HEK293 (cell line): ENCODE results near the gene PTGDR.

Source experiments
- CTCF ChIA-PET: fragments of 350-600 bp; formaldehyde crosslinking; extraction: SDS; loops from one replicate; lab custom pipeline; 2021; ENCODE audit warnings: antibody characterized with exemption; lab: Yijun Ruan, JAX
- POLR2A ChIA-PET: fragments of 300-600 bp; formaldehyde crosslinking; extraction: SDS; loops from one replicate; lab custom pipeline; 2020; ENCODE audit warnings: antibody characterized with exemption, inconsistent platforms; lab: Yijun Ruan, JAX
- H3K27ac ChIP-seq: fragments of 200-500 bp; sonication (Bioruptor generic); 2 replicates; pipeline ENCODE4 v1.5.1; 2014; ENCODE audit warnings: low read depth, low read length, control low read depth, inconsistent platforms; ENCODE audit errors: extremely low read depth
- H3K36me3 ChIP-seq, 2 experiments: fragments of 200-500 bp in 1 of 2; sonication (Bioruptor generic) in 1 of 2; 1 replicate in 1 of 2; 2 replicates in 1 of 2; pipeline ENCODE4 v1.5.1; 2014 to 2017; ENCODE audit warnings: inconsistent platforms in 2 of 2, low read length in 2 of 2; ENCODE audit not compliant: control insufficient read depth in 2 of 2, insufficient read depth in 1 of 2
- H3K4me1 ChIP-seq: fragments of 200-500 bp; sonication (Bioruptor generic); 2 replicates; pipeline ENCODE4 v1.5.1; 2014; ENCODE audit warnings: mild to moderate bottlenecking, low read length, inconsistent platforms; ENCODE audit not compliant: control insufficient read depth, insufficient read depth
- H3K4me3 ChIP-seq: 2 replicates; pipeline ENCODE4 v1.5.1; 2011; ENCODE audit warnings: low read depth, mild to moderate bottlenecking, control low read depth, low read length, moderate library complexity
- H3K9me3 ChIP-seq: fragments of 200-500 bp; sonication (Bioruptor generic); 2 replicates; pipeline ENCODE4 v1.5.1; 2014; ENCODE audit warnings: low read depth, low read length, inconsistent platforms; ENCODE audit not compliant: control insufficient read depth, insufficient read depth
- KLF8 ChIP-seq: fragments of 450-650 bp; formaldehyde crosslinking; IDR thresholded peaks from 2 replicates; pipeline ENCODE4 v1.5.1; 2016; ENCODE audit warnings: missing biosample characterization, missing genetic modification characterization
- MEIS1 ChIP-seq: sonication (generic); formaldehyde crosslinking; IDR thresholded peaks from 2 replicates; pipeline ENCODE4 v1.8.1; 2022; ENCODE audit warnings: missing genetic modification reagents, mild to moderate bottlenecking, borderline replicate concordance
- SCRT1 ChIP-seq: fragments of 450-650 bp; formaldehyde crosslinking; IDR thresholded peaks from 2 replicates; pipeline ENCODE4 v1.5.1; 2016; ENCODE audit warnings: missing biosample characterization, missing genetic modification characterization, borderline replicate concordance
- ZBTB21 ChIP-seq: fragments of 450-650 bp; formaldehyde crosslinking; IDR thresholded peaks from 2 replicates; pipeline ENCODE4 v1.5.1; 2017; ENCODE audit warnings: missing biosample characterization, missing genetic modification characterization
- ZBTB48 ChIP-seq: fragments of 450-650 bp; formaldehyde crosslinking; IDR thresholded peaks from 2 replicates; pipeline ENCODE4 v1.5.1; 2016; ENCODE audit warnings: missing biosample characterization, missing genetic modification characterization
- ZNF112 ChIP-seq: fragments of 450-650 bp; formaldehyde crosslinking; IDR thresholded peaks from 2 replicates; pipeline ENCODE4 v1.5.0; 2017; ENCODE audit warnings: missing biosample characterization, missing genetic modification characterization
- ZNF133 ChIP-seq: fragments of 450-650 bp; formaldehyde crosslinking; IDR thresholded peaks from 2 replicates; pipeline ENCODE4 v1.5.1; 2016; ENCODE audit warnings: missing biosample characterization, missing genetic modification characterization
- ZNF202 ChIP-seq: fragments of 450-650 bp; formaldehyde crosslinking; IDR thresholded peaks from 2 replicates; pipeline ENCODE4 v1.5.1; 2016; ENCODE audit warnings: missing biosample characterization, missing genetic modification characterization, borderline replicate concordance
- ZNF274 ChIP-seq, 2 experiments: fragments of 200-500 bp in 1 of 2; fragments of 450-650 bp in 1 of 2; sonication (Bioruptor generic) in 1 of 2; formaldehyde crosslinking in 1 of 2; IDR thresholded peaks; 2 replicates each; pipeline versions ENCODE4 v1.5.1 to v1.6.1; 2014 to 2016; ENCODE audit warnings: borderline replicate concordance in 1 of 2, inconsistent platforms in 1 of 2, low read length in 1 of 2, missing biosample characterization in 1 of 2, missing genetic modification characterization in 1 of 2
- ZNF311 ChIP-seq: fragments of 450-650 bp; formaldehyde crosslinking; IDR thresholded peaks from 2 replicates; pipeline ENCODE4 v1.5.1; 2017; ENCODE audit warnings: missing biosample characterization, missing genetic modification characterization, borderline replicate concordance
- ZNF362 ChIP-seq: fragments of 450-650 bp; formaldehyde crosslinking; IDR thresholded peaks from 2 replicates; pipeline ENCODE4 v1.5.1; 2016; ENCODE audit warnings: missing biosample characterization, missing genetic modification characterization
- ZNF529 ChIP-seq: fragments of 450-650 bp; formaldehyde crosslinking; IDR thresholded peaks from 2 replicates; pipeline ENCODE4 v1.5.1; 2017; ENCODE audit warnings: missing genetic modification characterization, missing biosample characterization; ENCODE audit not compliant: insufficient replicate concordance
- ZNF544 ChIP-seq: fragments of 450-650 bp; formaldehyde crosslinking; IDR thresholded peaks from 2 replicates; pipeline ENCODE4 v1.5.0; 2017; ENCODE audit warnings: missing biosample characterization, missing genetic modification characterization
- ZNF626 ChIP-seq: fragments of 450-650 bp; sonication (Bioruptor Pico); formaldehyde crosslinking; IDR thresholded peaks from 2 replicates; pipeline ENCODE4 v1.5.1; 2018; ENCODE audit warnings: missing biosample characterization, missing genetic modification characterization, inconsistent platforms
- ZNF639 ChIP-seq: fragments of 450-650 bp; formaldehyde crosslinking; IDR thresholded peaks from 2 replicates; pipeline ENCODE4 v1.5.1; 2016; ENCODE audit warnings: missing biosample characterization, missing genetic modification characterization
- ZNF701 ChIP-seq: fragments of 450-650 bp; formaldehyde crosslinking; IDR thresholded peaks from 2 replicates; pipeline ENCODE4 v1.5.1; 2016; ENCODE audit warnings: missing biosample characterization, missing genetic modification characterization
- ZNF785 ChIP-seq: fragments of 450-650 bp; formaldehyde crosslinking; IDR thresholded peaks from 2 replicates; pipeline ENCODE4 v1.5.1; 2016; ENCODE audit warnings: missing biosample characterization, missing genetic modification characterization
- ZNF837 ChIP-seq: fragments of 450-650 bp; formaldehyde crosslinking; IDR thresholded peaks from 2 replicates; pipeline ENCODE4 v1.5.1; 2016; ENCODE audit warnings: missing biosample characterization, missing genetic modification characterization
- ZSCAN30 ChIP-seq: fragments of 450-650 bp; IDR thresholded peaks from 2 replicates; pipeline ENCODE4 v1.5.1; 2018; ENCODE audit warnings: missing biosample characterization, mild to moderate bottlenecking, missing genetic modification characterization, moderate library complexity
- TF ChIP-seq, protein P1 (sequence below): fragments of 450-650 bp; formaldehyde crosslinking; IDR thresholded peaks from 2 replicates; pipeline ENCODE4 v1.5.1; 2016; ENCODE audit warnings: missing biosample characterization, missing genetic modification characterization
- TF ChIP-seq, protein P2 (sequence below): fragments of 450-650 bp; formaldehyde crosslinking; IDR thresholded peaks from 2 replicates; pipeline ENCODE4 v1.5.1; 2016; ENCODE audit warnings: missing biosample characterization, missing genetic modification characterization, borderline replicate concordance
- TF ChIP-seq, protein P3 (sequence below): fragments of 450-650 bp; formaldehyde crosslinking; IDR thresholded peaks from 2 replicates; pipeline ENCODE4 v1.5.1; 2016; ENCODE audit warnings: missing biosample characterization, missing genetic modification characterization

The PTGDR gene

GRCh38 chr14:52283099-52283498 is 15.6 kb downstream of the PTGDR start:
- no peak overlapping the region for H3K4me3 ChIP-seq
- ChIA-PET POLR2A (no interaction called here), CTCF (no interaction called here)
- no peaks in the 10 kb centered on the region; the same call in 1 of the 2 replicates for H3K4me1 ChIP-seq
- TF ChIP-seq, protein P1, sequence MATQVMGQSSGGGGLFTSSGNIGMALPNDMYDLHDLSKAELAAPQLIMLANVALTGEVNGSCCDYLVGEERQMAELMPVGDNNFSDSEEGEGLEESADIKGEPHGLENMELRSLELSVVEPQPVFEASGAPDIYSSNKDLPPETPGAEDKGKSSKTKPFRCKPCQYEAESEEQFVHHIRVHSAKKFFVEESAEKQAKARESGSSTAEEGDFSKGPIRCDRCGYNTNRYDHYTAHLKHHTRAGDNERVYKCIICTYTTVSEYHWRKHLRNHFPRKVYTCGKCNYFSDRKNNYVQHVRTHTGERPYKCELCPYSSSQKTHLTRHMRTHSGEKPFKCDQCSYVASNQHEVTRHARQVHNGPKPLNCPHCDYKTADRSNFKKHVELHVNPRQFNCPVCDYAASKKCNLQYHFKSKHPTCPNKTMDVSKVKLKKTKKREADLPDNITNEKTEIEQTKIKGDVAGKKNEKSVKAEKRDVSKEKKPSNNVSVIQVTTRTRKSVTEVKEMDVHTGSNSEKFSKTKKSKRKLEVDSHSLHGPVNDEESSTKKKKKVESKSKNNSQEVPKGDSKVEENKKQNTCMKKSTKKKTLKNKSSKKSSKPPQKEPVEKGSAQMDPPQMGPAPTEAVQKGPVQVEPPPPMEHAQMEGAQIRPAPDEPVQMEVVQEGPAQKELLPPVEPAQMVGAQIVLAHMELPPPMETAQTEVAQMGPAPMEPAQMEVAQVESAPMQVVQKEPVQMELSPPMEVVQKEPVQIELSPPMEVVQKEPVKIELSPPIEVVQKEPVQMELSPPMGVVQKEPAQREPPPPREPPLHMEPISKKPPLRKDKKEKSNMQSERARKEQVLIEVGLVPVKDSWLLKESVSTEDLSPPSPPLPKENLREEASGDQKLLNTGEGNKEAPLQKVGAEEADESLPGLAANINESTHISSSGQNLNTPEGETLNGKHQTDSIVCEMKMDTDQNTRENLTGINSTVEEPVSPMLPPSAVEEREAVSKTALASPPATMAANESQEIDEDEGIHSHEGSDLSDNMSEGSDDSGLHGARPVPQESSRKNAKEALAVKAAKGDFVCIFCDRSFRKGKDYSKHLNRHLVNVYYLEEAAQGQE (tag by site-specific recombination) = no peak
- TF ChIP-seq ZNF639 (no peak), SCRT1 (tag by site-specific recombination) (no peak), ZNF311 (tag by site-specific recombination) (no peak), ZNF544 (tag by site-specific recombination) (no peak), KLF8 (tag by site-specific recombination) (no peak), ZBTB21 (tag by site-specific recombination) (no peak), ZNF274 (IDR thresholded peaks at IDR 0.05; ENCODE audit: low read length) (no peak), ZNF274 (tag by site-specific recombination; IDR thresholded peaks at IDR 0.05; ENCODE audit: borderline replicate concordance) (no peak), ZNF626 (tag by site-specific recombination) (no peak), ZNF785 (tag by site-specific recombination) (no peak), ZNF362 (tag by site-specific recombination) (no peak), ZNF701 (tag by site-specific recombination) (no peak), ZNF202 (no peak), MEIS1 (CRISPR knock-in tag) (no peak)
- TF ChIP-seq, all 188 proteins: peak for 0
- no peak overlapping the region for H3K27ac ChIP-seq
- no peaks in the 10 kb centered on the region for H3K36me3 ChIP-seq
- no peaks in the 10 kb centered on the region for H3K9me3 ChIP-seq

- Histone ChIP-seq H3K27ac (no peak overlapping the region), H3K36me3 (no peaks in the 10 kb centered on the region), H3K4me3 (no peak overlapping the region), H3K4me1 (no peaks in the 10 kb centered on the region), H3K9me3 (no peaks in the 10 kb centered on the region)
- ChIA-PET POLR2A (no interaction called here), CTCF (interaction anchor here (0.9 to 1.0 kb wide), 2 partner anchors 13 to 674 kb away, joined by 3 to 5 read pairs; no protein-coding TSS in a partner anchor)
- TF ChIP-seq ZNF529 (tag by site-specific recombination) (no peak), ZNF133 (tag by site-specific recombination) (no peak), ZNF837 (tag by site-specific recombination) (no peak), ZBTB48 (no peak), ZNF112 (tag by site-specific recombination) (no peak), ZSCAN30 (tag by site-specific recombination) (no peak)
- TF ChIP-seq, protein P2, sequence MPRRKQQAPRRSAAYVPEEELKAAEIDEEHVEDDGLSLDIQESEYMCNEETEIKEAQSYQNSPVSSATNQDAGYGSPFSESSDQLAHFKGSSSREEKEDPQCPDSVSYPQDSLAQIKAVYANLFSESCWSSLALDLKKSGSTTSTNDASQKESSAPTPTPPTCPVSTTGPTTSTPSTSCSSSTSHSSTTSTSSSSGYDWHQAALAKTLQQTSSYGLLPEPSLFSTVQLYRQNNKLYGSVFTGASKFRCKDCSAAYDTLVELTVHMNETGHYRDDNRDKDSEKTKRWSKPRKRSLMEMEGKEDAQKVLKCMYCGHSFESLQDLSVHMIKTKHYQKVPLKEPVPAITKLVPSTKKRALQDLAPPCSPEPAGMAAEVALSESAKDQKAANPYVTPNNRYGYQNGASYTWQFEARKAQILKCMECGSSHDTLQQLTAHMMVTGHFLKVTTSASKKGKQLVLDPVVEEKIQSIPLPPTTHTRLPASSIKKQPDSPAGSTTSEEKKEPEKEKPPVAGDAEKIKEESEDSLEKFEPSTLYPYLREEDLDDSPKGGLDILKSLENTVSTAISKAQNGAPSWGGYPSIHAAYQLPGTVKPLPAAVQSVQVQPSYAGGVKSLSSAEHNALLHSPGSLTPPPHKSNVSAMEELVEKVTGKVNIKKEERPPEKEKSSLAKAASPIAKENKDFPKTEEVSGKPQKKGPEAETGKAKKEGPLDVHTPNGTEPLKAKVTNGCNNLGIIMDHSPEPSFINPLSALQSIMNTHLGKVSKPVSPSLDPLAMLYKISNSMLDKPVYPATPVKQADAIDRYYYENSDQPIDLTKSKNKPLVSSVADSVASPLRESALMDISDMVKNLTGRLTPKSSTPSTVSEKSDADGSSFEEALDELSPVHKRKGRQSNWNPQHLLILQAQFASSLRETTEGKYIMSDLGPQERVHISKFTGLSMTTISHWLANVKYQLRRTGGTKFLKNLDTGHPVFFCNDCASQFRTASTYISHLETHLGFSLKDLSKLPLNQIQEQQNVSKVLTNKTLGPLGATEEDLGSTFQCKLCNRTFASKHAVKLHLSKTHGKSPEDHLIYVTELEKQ (tag by site-specific recombination) = no peak
- TF ChIP-seq, protein P3, sequence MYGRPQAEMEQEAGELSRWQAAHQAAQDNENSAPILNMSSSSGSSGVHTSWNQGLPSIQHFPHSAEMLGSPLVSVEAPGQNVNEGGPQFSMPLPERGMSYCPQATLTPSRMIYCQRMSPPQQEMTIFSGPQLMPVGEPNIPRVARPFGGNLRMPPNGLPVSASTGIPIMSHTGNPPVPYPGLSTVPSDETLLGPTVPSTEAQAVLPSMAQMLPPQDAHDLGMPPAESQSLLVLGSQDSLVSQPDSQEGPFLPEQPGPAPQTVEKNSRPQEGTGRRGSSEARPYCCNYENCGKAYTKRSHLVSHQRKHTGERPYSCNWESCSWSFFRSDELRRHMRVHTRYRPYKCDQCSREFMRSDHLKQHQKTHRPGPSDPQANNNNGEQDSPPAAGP (tag by site-specific recombination) = no peak
These were observed 19.5 kb downstream of the PTGDR start for GRCh38 chr14:52286661-52287649.
